NT2/D1 (cell line): ENCODE results near the gene CNOT4.

ENCODE experiments used
- YY1 ChIP-seq: IDR thresholded peaks from 2 replicates; pipeline ENCODE4 v1.6.1; 2011; ENCODE audit not compliant: insufficient read length, insufficient read depth
- ZNF274 ChIP-seq: IDR thresholded peaks from 2 replicates; pipeline ENCODE4 v1.6.1; 2011; ENCODE audit warnings: mild to moderate bottlenecking, low read depth, low read length

DNA sequence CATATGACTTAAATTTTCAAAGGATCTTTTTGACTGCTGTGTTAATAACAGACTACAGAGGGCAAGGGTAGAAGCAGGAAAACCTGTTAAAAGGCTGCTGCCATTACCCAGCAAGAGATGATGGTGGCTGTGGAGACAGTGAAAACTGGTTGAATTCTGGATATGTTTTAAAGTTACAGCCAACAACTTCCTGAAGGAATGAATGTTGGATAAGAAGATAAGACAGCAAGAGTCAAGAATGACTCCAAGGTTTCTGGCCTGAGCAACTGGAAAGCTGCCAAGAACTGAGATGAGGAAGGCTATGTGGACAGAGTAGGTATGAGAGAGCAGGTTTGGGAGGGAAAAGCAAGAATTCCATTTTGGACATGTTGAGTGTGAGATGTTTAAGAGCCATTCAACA is 19.1 kb downstream of the CNOT4 start:
- TF ChIP-seq YY1 (no peak), ZNF274 (no peak)
